Smooth muscle cell (in vitro differentiated cells): ENCODE measurements around the gene ANO10. TPM values are rescaled to one million over a fixed set of nuclear protein-coding genes. Genes with fewer than 3 reads are reported as not detected.

Source experiments
- DNase-seq: peaks from one replicate; lab custom pipeline; 2025; ENCODE audit not compliant: unreplicated experiment; lab: John Stamatoyannopoulos, UW
- H2AFZ ChIP-seq: fragments of 200-600 bp; sonication (generic); 2 replicates; pipeline ENCODE4 v1.6.0; 2016; ENCODE audit warnings: antibody characterized with exemption, low read depth, mild to moderate bottlenecking
- H3F3A ChIP-seq: fragments of 200-600 bp; sonication (generic); 2 replicates; pipeline ENCODE4 v1.6.0; 2017; ENCODE audit warnings: antibody characterized with exemption, low read depth
- H3K27ac ChIP-seq: fragments of 200-600 bp; sonication (generic); 2 replicates; pipeline ENCODE4 v1.5.1; 2016; ENCODE audit warnings: low read depth, mild to moderate bottlenecking
- H3K27me3 ChIP-seq: fragments of 200-600 bp; sonication (generic); 2 replicates; pipeline ENCODE4 v1.6.1; 2016; ENCODE audit warnings: low read depth, mild to moderate bottlenecking
- H3K36me3 ChIP-seq: fragments of 200-600 bp; sonication (generic); 2 replicates; pipeline ENCODE4 v1.5.1; 2016; ENCODE audit warnings: low read depth
- H3K4me1 ChIP-seq: fragments of 200-600 bp; sonication (generic); 2 replicates; pipeline ENCODE4 v1.5.1; 2016; ENCODE audit warnings: low read depth
- H3K4me2 ChIP-seq: fragments of 200-600 bp; sonication (generic); 2 replicates; pipeline ENCODE4 v1.6.0; 2016; ENCODE audit warnings: mild to moderate bottlenecking
- H3K4me3 ChIP-seq: fragments of 200-600 bp; sonication (generic); 2 replicates; pipeline ENCODE4 v1.5.1; 2016; ENCODE audit warnings: mild to moderate bottlenecking
- H3K79me2 ChIP-seq: fragments of 200-600 bp; sonication (generic); 2 replicates; pipeline ENCODE4 v1.6.0; 2016; ENCODE audit warnings: low read depth, mild to moderate bottlenecking
- H3K9ac ChIP-seq: fragments of 200-600 bp; sonication (generic); 2 replicates; pipeline ENCODE4 v1.6.0; 2016; ENCODE audit warnings: low read depth
- H3K9me3 ChIP-seq: fragments of 200-600 bp; sonication (generic); replicated peaks from 2 replicates; pipeline ENCODE4 v1.5.1; 2016; ENCODE audit warnings: low read depth
- H4K20me1 ChIP-seq: fragments of 200-600 bp; sonication (generic); 2 replicates; pipeline ENCODE4 v1.6.0; 2016; ENCODE audit warnings: low read depth
- WGBS: methylation state at CpG from one replicate; pipeline ENCODE4 v1.1.7; 2016; ENCODE audit warnings: low lambda C conversion rate; 5-methylcytosine and 5-hydroxymethylcytosine counted together
- polyA plus RNA-seq: library from polyadenylated mRNA; unstranded; fragments of >200 nt; fragmentation: Nextera tagmentation; extraction: Ambion mirVana; gene quantifications from 2 replicates; pipeline ENCODE4 v1.2.1, GENCODE V29; 2016
- total RNA-seq: library from RNA; depleted of rRNA; stranded (reverse); fragments of >200 nt; gene quantifications from 2 replicates; pipeline ENCODE4 v1.2.3, GENCODE V29; 2014
- TF ChIP-seq, protein P1 (sequence below): fragments of 200-600 bp; sonication (generic); IDR thresholded peaks from 2 replicates; pipeline ENCODE4 v1.5.1; 2017; ENCODE audit warnings: borderline replicate concordance, mild to moderate bottlenecking, antibody characterized with exemption; ENCODE audit not compliant: insufficient read depth, poor library complexity, severe bottlenecking

The ANO10 gene
- total and polyA plus RNA-seq, 2 experiments from 2014 or later = 19.2 to 25.3 TPM

DNA sequence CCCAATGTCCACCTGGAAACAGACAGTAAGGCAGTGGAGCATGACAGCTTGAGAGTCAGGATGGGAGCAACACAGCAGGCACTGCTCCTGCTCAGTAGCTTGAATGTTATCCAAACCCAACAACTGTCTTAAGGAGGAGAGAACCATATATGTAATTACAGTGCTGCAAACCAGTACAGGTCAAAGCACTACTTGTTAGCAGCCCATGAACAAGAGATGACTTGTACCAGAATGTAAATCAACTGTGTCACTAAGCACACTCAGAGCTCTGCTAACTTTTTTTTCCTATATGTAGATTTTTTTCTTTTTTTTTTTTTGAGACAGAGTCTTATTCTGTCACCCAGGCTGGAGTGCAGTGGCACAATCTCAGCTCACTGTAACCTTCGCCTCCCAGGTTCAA is 87.1 kb downstream of the ANO10 start:
- WGBS = 100% methylated on average over 1 of the region's 1 CpG
- TF ChIP-seq, protein P1, sequence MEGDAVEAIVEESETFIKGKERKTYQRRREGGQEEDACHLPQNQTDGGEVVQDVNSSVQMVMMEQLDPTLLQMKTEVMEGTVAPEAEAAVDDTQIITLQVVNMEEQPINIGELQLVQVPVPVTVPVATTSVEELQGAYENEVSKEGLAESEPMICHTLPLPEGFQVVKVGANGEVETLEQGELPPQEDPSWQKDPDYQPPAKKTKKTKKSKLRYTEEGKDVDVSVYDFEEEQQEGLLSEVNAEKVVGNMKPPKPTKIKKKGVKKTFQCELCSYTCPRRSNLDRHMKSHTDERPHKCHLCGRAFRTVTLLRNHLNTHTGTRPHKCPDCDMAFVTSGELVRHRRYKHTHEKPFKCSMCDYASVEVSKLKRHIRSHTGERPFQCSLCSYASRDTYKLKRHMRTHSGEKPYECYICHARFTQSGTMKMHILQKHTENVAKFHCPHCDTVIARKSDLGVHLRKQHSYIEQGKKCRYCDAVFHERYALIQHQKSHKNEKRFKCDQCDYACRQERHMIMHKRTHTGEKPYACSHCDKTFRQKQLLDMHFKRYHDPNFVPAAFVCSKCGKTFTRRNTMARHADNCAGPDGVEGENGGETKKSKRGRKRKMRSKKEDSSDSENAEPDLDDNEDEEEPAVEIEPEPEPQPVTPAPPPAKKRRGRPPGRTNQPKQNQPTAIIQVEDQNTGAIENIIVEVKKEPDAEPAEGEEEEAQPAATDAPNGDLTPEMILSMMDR = no peak

DNA sequence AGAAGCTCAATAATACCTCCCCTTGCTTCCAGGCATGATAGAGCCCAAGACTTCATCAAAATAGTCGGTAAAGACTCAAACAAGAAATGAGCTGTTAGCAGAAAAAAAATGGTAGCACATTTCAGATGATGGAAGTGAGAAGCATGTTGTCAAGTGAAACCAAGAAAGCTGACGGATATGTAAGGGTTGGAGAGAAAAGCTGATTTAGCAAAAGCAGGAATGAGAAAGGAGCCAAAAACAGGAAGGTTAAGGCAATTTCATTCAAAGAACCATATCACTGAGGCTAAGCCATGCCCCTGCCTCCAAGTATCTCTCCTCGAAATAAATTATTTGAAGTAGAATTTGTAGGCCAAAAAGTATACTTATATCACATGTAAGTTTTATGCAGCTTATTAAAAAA is 88.8 kb downstream of the ANO10 start:
- H2AFZ ChIP-seq = no peak overlapping the region
- no peaks in the 10 kb centered on the region for H3K4me1 ChIP-seq
- no peak overlapping the region for H3K4me2 ChIP-seq
- H3K9me3 ChIP-seq = no peaks in the 10 kb centered on the region
- no peaks in the 10 kb centered on the region for H4K20me1 ChIP-seq
- peaks cover 4% of the 10 kb centered on the region for H3K36me3 ChIP-seq
- H3K79me2 ChIP-seq = no peaks in the 10 kb centered on the region
- no peaks in the 10 kb centered on the region for H3K27me3 ChIP-seq
- H3K9ac ChIP-seq = no peak overlapping the region
- no peak overlapping the region for H3K27ac ChIP-seq
- H3F3A ChIP-seq = no peaks in the 10 kb centered on the region
- WGBS = 94% methylated on average over 3 of the region's 3 CpGs
- H3K4me3 ChIP-seq = no peak overlapping the region
- TF ChIP-seq, protein P1 = no peak
- no peak for DNase-seq

More for the DNA sequence above, 87.1 kb downstream of the ANO10 start:
- no peak overlapping the region for H3K4me3 ChIP-seq
- no peak for DNase-seq
- no peak overlapping the region for H3K4me2 ChIP-seq
- no peaks in the 10 kb centered on the region for H4K20me1 ChIP-seq
- no peaks in the 10 kb centered on the region for H3K79me2 ChIP-seq
- no peaks in the 10 kb centered on the region for H3F3A ChIP-seq
- no peaks in the 10 kb centered on the region for H3K36me3 ChIP-seq
- H3K4me1 ChIP-seq = no peaks in the 10 kb centered on the region
- H3K9ac ChIP-seq = no peak overlapping the region
- no peaks in the 10 kb centered on the region for H3K9me3 ChIP-seq
- no peak overlapping the region for H2AFZ ChIP-seq
- no peak overlapping the region for H3K27ac ChIP-seq
- no peaks in the 10 kb centered on the region for H3K27me3 ChIP-seq

DNA sequence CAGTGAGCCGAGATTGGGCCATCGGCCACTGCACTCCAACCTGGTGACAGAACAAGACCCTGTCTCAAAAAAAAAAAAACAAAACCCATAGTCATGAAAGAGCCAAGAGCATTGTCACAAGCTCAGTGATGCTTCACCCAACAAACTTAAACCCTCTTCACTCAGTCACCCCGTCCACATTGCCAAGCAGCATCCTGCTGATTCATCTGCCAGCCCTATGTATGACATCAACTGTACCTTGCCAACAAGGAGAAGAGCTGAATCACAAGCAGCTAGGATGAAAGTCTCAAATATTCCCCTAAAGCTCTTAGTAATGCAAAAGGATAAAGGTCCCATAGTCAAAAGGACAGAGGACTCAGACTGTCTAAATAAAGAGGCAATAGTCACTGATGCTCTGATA is 90.0 kb downstream of the ANO10 start:
- Histone ChIP-seq H3F3A (no peaks in the 10 kb centered on the region), H2AFZ (no peak overlapping the region), H3K79me2 (no peaks in the 10 kb centered on the region), H3K4me1 (no peaks in the 10 kb centered on the region), H3K4me3 (no peak overlapping the region), H3K27me3 (no peaks in the 10 kb centered on the region), H4K20me1 (no peaks in the 10 kb centered on the region), H3K36me3 (peaks cover 4% of the 10 kb centered on the region), H3K9ac (no peak overlapping the region), H3K9me3 (no peaks in the 10 kb centered on the region), H3K27ac (no peak overlapping the region), H3K4me2 (no peak overlapping the region)
- 79% methylated on average over 3 of the region's 3 CpGs for WGBS
- TF ChIP-seq, protein P1 = no peak
- no peak for DNase-seq

DNA sequence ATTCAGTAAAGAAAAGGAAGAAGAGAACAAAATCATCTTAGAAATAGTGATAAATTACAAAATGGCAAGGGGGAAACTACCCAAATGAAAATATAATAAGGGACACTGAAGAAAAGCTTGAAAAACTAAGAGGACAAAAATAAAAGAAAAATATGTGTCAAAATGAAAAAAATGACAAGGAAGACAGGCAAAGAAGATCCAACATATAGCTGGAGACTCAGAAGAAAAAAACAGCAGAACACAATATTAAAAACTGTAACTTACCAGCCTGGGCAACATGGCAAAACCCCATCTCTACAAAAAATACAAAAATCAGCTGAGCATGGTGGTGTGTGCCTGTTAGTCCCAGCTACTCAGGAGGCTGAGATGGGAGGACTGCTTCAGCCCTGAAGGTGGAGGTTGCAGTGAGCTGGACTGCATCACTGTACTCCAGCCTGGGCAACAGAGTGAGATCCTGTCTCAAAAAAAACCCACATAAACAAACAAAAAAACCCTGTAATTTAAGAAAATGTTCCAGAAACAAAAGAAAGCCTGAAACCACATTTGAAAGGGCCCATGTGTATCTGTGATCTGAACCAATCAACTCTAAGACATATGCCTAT is 93.2 kb downstream of the ANO10 start:
- Histone ChIP-seq H3K4me2 (no peak overlapping the region), H3K4me3 (no peak overlapping the region), H3K9ac (no peak overlapping the region), H2AFZ (no peak overlapping the region), H3K79me2 (no peaks in the 10 kb centered on the region), H3K9me3 (no peaks in the 10 kb centered on the region), H3K27me3 (no peaks in the 10 kb centered on the region), H4K20me1 (no peaks in the 10 kb centered on the region), H3K36me3 (peaks cover 4% of the 10 kb centered on the region), H3K4me1 (no peaks in the 10 kb centered on the region), H3K27ac (no peak overlapping the region), H3F3A (no peaks in the 10 kb centered on the region)
- TF ChIP-seq, protein P1 = no peak
- no peak for DNase-seq
